Stimulated activated CD4-positive, alpha-beta T cell treated with anti-CD3 and anti-CD28 coated beads, Interleukin-2, amount 100 ng/mL, for 4 hours (primary cell): ENCODE data around the gene SLC24A3.

ENCODE experiments used
- DNase-seq: peaks from one replicate; pipeline ENCODE4 v3.0.0-alpha.2; 2020; ENCODE audit warnings: low read depth

Gene SLC24A3

DNA sequence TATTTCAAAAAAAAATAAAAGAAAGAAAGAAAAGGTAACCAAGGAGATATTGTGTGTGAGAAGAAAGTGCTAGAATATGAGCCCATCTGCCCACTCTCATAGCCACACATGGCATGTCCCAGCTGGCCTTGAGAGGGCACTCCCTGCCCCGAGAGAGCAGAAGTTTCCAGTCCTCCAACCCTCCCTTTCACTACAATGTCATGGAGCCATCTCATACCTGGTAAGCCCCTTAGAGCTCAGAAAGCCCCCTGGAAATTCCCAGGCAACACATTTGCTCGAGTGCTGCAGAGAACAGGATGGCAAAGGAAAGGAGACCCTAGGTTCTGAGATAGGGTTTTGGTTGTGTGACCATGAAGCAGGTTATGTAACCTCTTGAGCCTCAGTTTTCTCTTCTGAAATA, 469.8 kb downstream of the SLC24A3 start:
- no peak for DNase-seq

DNA sequence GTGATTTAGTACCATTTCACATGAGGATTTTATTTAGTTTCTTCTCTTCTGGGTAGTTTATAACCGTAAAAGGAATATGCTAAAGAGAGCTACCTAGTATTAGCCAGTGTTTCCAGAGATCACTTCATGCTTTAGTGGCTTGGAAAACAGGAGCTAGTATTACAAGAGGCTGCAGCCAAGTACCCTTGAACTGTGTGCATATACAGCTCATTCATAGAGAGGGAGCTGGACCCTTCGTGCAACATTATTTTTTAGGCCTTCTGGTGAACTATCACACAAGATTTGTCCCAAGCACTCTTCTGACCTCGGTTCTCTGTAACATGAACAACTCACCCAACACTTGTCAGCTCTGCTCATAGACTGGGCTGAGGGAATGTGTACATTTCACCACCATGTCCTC, 470.7 kb downstream of the SLC24A3 start:
- DNase-seq, result no peak

DNA sequence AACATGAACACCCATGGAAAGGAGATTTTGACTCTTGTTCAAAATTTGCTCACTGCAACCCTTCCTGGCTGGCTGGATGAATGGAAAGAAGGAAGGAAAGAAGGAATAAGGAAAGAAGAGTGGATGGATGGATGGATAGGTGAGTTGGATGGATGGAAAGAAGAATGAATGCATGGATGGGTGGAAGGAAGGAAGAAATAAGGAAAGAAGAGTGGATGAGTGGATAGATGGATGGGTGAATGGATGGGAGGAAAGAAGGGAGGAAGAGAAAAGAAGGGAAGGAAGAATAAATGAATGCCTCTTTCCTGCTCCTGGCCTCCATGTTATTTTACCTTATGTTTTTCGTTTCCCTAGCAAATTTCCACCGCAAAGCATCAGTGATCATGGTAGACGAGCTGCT, 471.4 kb downstream of the SLC24A3 start:
- DNase-seq, result no peak

DNA sequence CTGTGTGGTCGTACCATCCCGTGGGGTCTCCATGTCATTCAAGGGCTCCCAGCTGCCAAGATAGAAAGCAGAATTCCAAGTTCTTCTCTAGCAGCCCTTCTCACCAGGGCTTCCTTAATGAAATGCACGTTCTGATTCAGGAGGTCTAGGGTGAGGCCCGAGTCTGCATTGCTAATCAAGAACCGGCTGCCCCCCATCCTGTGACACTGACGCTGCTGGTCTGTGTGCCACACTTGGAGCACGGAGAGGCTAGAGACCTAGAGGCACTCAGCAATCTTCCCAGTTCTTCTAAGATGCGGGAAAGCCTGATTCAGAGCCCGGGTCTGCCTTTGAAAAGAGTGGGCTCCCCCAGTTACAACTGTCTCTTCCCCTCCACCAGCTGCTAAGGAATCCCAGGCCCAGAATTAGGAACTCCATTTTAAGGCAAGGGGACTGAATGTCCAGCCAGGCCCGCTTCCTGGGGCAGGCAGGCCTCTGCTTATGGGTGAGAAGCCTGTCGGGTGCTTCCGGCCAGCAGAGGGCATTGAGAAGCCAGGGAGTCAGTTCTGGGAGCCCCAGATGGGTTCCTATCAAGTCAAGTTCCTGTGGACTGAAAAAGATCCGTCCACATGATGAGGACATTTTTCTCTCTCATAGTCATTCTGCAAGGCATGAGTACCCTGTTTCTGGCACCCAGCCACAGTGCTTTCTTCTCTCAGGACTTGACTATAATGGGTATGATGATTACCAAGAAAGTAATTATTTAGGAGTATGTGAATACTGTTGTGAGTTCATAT, 475.8 kb downstream of the SLC24A3 start:
- no peak for DNase-seq

DNA sequence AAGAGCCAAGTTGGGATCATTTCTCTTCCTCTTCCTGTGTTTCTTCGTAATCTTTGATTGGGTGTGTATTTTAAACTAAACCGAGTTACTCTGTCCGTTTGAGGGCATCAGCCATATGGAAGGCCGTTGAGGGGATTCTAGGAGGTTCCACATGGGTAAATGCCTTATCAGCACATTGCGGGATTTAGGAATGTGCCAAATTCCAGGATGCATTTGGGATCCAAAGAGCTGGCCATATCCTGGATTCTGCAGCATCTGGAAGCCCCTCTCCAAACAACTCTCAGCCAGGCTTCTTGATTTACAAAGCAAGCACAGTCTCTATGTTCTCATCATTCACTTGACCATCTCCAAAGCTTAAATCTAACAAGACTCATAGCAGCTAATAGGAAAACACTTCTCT, 478.0 kb downstream of the SLC24A3 start:
- no peak for DNase-seq

DNA sequence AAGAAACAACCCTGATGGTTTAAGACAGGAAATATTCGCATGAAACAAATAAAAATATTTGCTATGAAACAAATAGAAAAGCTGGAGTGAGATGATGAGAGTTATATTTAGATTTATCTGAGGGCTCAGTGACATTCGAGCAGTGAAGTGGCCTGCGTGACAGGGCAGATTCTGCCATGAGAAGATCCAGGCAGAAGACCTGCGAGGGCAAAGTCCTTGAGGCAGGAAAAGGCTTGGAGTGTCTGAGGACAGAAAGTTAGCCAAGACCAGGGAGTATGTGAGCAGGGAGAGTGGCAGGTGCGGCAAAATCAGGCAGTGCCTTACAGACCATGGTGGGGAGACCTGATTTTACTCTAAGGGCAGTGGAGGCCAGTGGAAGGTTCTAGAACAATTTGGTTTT, 478.7 kb downstream of the SLC24A3 start:
- DNase-seq, result no peak

DNA sequence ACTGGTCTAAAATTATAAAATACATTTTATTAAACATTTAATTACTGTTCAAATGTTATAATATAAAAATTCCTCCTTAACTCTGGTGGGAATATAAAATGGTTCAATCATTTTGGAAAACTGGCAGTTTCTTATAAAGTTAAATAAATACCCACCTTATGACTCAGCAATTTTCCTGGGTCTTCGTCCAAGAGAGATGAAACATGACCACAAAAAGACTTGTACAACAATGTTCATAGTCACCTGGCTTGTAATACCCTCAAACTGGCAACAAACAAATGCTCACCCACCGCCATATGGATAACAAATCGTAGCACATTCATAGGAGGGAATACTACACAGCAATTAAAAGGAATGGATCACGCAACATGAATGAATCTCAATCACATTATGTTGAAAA, 479.7 kb downstream of the SLC24A3 start:
- no peak for DNase-seq

DNA sequence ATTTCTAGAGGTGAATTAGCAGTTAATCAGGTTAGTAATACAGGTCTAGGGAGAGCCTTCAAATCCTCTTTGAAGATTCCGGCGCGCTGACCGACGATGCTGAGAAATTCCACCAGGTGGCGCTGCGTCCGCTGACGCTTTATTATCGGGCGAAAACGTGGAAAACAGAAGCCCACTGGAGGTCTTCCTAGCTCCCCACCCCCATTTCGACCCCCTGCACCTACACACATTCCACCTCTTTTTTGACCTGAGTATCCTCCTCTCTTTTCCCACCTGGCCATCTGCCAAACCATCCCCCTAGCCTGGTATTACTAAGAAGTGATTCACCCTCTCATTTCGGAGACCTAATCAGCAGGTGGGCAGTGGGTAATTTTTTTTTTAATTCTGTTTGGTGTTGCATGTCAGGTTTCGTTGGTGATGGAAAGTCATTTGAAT, 480.3 kb downstream of the SLC24A3 start:
- DNase-seq, result no peak

DNA sequence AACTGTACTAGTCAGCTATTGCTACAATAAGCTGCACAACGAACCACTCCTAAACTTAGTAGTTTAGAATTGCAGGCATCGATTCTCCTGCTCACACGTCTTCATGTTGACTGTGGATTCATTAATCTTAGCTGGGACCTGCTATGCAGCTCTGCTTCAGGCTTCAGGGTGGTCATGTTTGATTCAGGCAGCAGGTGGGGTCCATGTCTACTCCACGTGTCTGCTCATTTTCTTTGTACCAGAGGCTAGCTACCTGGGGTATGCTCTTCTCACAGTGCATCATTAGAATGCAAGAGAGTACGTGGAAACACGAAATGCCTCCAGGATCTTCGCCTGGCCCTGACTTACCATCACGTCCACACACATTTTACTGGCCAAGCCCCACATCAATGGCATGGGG, 481.1 kb downstream of the SLC24A3 start:
- DNase-seq, result no peak

DNA sequence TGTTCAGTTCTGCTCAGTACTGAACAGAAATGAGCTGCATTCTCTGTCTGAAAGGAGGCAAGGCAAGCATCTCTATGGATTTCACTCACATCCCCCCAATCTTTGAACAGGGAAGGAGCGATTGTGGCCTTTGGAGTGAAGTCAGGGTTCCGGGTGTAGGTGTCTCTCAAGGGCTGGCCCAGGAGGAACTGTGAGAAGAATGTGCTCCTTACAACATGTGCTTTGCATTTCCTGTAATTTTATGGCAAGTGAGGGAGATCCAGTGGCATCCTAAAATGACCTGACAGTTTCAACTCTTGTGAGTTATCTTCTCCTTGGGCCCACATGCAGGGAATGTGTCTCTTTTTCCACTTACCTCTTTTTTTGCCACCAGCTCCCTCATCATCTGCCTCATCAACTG, 482.6 kb downstream of the SLC24A3 start:
- no peak for DNase-seq

DNA sequence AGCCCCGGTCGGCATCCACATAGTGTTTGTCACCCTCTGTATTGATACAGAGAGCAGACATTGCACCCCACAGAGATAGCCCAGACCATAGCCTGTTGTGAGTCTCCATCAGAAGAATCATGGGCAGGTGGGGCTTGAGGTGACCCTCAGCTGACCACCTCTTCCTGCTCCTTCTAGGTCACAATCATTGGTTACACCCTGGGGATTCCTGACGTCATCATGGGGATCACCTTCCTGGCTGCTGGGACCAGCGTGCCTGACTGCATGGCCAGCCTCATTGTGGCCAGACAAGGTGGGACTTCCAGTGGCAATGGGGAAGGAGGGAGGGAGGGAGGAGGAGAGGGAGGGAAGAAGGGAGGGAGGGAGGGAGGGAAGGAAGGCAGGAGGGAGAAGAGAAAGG, 484.2 kb downstream of the SLC24A3 start:
- DNase-seq, result no peak

DNA sequence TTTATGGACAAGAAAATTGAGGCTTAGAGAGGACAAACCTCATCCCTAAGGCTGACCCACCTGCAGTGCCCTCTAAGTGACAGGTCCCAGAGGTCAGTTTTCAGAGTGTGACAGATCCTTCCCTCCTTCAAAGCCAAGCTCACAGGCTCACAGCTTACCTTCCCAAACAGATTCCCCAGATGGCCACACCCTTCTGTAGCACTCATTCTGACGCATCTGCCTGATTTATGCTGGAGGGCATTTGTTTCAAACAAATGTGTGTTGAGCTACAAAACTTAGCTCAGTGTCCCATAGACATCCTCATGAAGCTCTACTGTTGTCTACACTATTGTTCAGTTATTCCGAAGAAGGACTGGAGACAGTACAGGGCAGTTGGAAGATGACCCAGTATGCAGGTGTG, 485.0 kb downstream of the SLC24A3 start:
- no peak for DNase-seq

DNA sequence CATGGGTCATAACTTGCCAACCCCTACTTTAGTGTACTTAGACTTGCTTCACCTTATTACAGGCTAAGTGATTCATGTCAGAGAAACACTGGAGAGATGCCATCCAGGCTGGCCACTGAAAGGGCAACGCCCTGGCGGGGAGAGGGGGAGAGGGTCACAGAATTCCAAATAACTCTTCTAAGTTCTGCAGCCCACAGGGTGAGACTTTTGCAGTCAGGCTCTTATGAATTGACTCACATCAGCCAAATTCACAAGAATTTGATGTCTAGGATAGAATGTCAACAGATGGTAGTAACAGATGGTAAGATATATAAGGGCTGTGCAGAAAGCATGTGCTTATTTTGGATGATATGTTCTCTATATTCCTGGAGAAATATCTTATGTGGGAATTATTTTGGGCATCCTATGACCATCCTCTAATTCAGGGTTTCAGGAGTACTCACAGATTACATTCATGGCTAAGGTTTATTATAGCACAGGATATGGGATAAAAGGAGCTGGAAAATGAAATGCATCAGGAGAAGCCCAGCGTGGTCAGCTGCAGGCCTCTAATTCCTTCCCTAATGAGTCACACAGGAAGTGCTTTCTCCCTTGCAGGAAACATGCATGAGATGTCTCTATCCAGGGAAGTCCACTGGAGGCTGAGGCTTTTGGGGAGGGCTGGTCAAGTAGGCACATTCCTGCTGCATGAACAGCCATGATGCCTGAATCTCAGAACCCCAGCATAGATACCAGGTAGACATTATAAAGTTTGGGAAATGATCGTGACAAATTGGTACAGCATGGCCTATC, 486.9 kb downstream of the SLC24A3 start:
- no peak for DNase-seq

DNA sequence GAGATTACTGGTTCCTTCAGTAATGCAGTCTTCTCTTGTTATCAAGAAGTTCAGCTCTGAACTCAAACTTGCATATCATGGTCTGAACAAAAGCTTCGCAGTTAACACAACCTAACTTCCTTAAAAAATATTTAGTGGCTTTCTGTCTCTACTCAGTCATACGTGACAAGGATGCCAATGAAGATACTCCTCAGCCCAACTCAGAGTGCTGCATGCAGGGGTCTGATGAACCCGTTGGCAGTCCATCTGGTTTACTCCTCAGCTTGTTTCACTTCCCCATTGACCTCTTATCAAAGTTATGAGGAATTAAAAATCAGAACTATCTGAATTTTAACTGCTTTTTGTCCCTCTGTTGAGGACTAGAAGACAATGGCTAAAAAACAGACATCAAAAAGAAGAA, 489.0 kb downstream of the SLC24A3 start:
- no peak for DNase-seq

DNA sequence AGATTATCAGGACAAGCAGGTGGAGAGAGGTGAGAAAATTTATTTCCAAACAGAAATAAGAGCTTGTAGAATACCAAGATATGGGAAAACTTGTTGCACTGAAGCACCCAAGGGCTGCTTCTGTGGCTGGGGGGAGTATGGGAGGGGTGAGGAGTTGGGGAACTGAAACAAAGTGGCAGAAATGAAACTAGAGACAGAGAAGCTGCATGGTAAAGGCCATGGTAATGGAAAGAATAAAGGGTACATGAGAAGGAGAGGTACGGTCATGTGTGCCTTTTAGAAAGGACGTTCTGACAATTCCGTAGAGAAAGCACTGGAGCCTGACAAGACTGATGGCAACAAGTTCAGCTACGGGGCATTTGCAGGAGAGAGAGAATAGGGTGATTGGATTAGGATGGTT, 494.0 kb downstream of the SLC24A3 start:
- DNase-seq, result no peak

DNA sequence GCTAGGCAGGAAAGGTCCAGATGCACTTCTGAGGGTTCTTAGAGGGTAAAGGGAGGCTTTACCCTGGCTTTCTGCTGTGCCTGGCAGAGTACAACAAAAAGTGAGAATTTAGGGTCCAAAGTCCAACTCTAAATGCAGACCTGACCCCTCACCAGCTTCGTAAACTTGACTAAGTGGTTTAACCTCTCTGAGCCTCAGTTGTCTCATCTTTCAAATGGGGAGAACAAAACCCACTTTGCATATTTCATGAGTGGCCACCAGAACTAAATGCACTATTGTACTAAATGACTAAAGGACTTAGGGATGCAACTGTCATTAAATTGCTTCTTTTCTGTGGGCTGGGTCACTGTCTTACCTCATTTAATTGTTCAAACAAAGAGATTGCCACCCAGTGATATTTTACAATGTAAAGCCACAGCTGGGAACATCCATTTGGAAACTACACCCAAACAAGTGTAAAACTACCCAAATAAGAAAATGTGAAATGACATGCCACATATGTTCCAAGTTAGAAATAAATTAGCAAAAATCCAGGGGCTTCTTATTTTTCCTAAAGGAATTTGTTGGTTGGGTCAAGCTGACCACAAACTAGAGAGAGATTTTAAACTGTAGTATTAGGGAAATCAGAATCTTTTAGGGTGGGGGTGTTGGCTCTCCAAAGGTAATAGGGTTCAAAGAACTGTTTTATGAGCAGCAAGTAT, 497.3 kb downstream of the SLC24A3 start:
- no peak for DNase-seq

DNA sequence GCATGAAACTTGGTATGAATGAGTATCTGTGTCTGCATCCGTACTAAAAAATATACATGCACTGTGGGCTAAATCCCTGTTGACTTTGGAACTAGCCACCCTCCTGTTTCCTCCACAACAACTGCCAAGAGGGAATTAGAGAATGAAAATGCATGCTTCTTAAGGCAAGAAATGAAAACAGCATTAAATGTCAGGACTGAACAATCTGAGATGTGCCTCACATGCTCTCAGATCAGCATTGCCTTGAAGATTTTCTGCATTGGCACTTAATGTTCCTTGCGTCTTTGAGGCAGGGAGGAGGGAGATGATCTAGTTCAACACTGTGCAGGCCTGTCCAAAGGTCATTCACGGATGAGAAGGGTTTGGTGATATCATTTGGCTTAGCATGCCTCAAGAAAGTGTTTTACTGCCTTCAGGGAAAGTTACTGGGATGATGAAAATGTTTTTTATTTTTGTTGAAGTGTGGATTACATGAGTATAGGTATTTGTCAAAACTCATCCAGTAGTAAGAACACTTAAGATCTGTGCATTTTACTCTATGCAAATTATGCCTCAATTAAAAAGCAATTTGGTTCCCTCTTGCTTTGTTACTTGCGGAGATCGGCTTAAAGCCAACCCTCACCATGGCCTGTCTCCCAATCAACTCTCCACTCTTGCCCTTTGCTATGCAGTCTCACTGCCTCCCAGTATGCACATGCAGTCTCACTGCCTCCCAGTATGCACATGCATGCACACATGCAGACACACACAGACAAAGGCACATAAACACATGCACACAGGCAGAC, 498.1 kb downstream of the SLC24A3 start:
- no peak for DNase-seq

DNA sequence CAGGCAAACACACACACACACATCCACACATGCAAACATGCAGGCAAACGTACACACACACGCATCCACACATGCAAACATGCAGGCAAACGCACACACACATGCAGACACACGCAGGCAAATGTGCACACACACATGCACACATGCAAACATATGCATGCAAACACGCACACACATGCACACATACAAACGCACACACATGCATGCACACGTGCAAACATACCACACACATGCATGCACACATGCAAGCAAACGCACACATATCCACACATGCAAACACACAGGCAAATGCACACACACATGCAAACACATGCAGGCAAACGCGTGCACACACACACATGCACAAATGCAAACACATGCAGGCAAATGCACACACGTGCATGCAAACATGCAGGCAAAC, 498.7 kb downstream of the SLC24A3 start:
- DNase-seq, result no peak

DNA sequence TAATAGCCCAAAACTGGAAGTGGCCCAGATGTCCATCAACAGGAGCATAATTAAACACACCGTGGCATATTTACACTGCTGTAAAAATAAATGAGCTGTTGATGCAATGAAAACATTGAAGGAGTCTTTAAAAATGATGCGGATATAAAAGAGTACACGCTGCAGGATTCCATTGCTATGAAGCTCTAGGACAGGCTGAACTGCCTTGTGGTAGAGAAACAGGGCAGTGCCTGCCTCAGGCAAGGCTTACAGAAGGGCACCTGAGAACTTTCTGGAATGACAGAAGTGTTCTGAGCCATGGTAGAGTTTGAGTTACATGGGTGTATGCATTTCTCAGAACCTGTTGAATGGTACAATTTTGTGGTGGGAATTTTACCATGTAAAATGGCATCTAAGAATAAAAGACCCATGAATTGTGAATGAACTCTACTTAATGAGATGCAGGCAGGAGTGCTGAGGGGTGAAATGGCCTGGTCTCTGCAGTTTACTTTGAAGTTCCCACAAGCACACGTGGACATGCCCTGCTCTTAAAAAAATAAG, 500.3 kb downstream of the SLC24A3 start:
- no peak for DNase-seq

DNA sequence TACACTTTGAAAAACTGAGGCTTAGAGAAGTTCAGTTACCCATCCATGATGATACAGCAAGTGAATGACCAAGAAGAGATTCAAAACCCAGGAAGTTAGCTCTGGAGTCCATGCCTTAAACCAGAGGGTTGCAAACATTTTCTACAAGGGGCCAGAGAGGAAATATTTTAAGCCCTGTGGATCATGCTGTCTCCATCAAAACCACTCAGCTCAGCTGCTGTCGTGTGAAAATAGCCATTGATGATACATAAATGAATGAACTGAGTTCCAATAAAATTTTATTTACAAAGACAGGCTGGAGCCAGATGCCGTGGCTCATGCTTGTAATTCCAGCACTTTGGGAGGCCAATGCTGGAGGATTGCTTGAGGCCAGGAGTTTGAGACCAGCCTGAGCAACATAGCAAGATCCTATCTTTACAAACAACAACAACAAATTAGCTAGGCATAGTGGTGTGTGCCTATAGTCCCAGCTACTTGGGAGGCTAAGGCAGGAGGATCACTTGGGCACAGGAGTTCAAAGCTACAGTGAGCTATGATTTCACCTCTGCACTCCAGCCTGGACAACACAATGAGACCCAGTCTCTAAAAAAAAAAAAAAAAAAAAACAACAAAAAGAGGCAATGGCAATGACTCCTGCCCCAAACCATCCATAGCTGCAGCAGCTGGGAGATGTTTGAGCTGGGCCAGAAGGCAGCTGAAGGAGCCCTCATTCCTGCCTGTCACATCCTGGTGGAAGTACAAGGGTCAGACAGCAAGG, 501.6 kb downstream of the SLC24A3 start:
- DNase-seq, result no peak

DNA sequence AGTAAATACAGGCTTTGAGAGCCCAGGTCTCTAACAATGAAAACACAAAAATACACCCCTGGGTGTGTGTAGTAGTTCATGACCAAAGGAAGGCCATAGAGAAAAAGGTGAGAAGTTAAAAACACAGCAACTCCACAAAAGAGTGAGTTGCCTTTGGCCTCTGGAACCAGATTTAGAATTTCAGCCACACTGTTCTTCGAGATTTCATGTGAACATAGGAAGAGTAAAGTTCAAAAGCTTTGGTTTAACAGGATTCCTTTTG, 502.1 kb downstream of the SLC24A3 start:
- no peak for DNase-seq
